HG02798 (cell line): ENCODE data around the gene TSBP1.
"Not testable (repeated sequence)": the region's sequence is repeated elsewhere in the genome, so short reads cannot be mapped to it uniquely, and the experiment has no call there.

Experiments
- ATAC-seq: cut with Tn5 transposase; IDR thresholded peaks from one replicate; pipeline ENCODE4 v1.9.1; 2021; ENCODE audit warnings: mild to moderate bottlenecking; ENCODE audit not compliant: unreplicated experiment, poor library complexity

TSBP1 gene

DNA sequence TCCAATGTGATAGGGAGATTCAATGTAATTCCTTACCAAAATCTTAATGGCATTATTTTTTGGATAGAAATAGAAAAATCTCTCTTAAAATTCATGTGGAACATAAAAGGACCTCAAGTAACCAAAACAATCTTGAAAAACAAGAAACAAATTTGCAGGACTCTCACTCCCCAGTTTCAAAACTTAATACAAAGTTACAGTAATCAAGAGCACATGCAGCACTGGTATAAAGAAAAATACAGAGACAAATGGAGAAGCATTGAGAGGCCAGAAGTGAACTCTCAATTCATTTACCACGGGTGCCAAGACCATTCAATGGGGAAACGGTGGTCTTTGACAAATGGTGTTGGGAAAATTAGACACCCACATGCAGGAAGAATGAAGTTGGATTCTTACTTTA, 7.8 kb upstream of the TSBP1 start:
- no peak for ATAC-seq

- ATAC-seq, result no peak
These were observed 4.2 kb upstream of the TSBP1 start for GRCh38 chr6:32375739-32376529.

GRCh38 chr6:32371229-32371628, 474 bp downstream of the TSBP1 start:
- ATAC-seq, result no peak

DNA sequence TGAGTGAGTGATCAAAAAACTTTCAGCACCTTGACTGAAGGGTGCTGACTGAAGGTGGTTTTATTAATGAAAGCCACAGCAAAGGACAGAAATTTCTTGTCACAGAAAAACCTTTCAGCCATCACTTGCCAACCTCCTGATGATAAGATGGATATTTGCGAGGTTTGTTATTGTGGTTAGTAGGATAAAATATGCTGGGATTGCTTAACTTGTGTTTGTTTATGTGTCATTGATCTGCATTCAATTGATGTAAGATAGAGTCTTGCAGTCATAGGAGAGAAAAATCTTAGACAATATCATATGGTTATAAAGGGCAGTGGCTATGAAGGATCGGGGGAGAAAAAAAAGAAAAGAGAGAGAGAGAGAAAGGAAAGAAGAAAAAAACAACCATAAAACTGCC, 1.2 kb downstream of the TSBP1 start:
- no peak for ATAC-seq

GRCh38 chr6:32369660-32370059, 2.0 kb downstream of the TSBP1 start:
- no peak for ATAC-seq

DNA sequence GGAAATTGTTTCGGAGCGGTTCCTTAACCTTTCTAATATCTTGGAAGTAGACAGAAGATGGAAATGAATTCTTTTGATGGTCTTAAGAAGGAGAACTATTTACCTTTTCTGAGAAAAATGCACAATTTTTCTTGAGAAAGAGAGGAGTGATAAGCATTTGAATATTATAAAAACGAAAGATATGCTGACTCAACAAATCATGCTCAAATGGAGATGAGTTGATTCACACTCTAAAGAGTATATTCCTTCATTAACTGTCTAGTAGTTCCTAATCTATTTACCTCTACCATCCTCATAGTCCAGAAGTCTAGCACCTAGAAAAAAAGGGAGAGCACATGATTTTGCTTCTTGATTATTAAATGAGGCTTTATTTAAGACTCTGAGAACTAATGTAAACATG, 4.1 kb downstream of the TSBP1 start:
- ATAC-seq, result no peak

GRCh38 chr6:32359225-32359624, 12.5 kb downstream of the TSBP1 start:
- ATAC-seq, result not testable (repeated sequence)

DNA sequence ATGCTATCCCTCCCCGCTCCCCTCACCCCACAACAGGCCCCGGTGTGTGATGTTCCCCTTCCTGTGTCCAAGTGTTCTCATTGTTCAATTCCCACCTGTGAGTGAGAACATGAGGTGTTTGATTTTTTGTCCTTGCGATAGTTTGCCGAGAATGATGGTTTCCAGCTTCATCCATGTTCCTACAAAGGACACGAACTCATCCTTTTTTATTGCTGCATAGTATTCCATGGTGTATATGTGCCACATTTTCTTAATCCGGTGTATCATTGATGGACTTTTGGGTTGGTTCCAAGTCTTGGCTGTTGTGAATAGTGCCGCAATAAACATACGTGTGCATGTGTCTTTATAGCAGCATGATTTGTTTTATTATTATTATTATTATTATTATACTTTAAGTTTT, 13.2 kb downstream of the TSBP1 start:
- not testable (repeated sequence) for ATAC-seq

DNA sequence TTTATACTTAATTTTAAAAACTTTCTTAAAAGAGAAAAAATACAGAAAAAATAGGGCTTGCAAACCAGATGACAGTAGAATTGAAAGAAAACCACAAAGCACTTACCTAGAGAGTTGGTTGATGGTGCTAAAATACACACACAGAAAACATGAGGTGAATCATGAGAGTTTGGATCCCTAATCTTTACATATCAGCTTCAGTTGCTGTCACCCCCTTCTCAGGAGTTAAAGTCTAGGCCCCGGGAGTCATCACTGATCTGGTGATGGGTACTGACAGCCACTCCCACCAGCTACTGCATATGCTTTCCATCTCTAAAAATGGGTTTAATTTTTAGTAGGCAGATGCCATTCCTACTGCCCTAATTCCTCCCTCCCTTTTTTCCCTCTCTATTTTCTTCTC, 16.7 kb downstream of the TSBP1 start:
- no peak for ATAC-seq

GRCh38 chr6:32353348-32353747, 18.4 kb downstream of the TSBP1 start:
- no peak for ATAC-seq

DNA sequence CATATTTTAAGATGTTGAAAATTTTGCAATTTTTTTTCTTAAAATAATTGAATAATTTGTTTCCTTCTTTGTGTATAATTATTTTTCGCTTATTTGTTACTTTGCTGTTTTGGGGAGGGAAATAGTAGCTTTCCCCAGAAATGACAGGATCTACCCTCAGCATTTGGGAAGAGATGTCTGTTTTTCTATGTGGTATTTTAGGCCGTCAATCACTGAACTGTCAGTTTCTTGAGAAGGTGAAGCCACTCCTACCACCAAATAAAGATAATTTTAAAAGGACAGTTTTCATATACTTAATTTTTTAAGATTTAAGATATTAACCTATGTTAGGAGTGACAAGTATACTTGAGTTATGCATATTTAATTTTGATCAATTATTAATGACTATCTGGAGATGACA, 31.5 kb downstream of the TSBP1 start:
- no peak for ATAC-seq

- ATAC-seq, result no peak
These were observed 34.4 kb downstream of the TSBP1 start for GRCh38 chr6:32337186-32337805.

- ATAC-seq, result no peak
These were observed 39.3 kb downstream of the TSBP1 start for GRCh38 chr6:32332433-32332832.

DNA sequence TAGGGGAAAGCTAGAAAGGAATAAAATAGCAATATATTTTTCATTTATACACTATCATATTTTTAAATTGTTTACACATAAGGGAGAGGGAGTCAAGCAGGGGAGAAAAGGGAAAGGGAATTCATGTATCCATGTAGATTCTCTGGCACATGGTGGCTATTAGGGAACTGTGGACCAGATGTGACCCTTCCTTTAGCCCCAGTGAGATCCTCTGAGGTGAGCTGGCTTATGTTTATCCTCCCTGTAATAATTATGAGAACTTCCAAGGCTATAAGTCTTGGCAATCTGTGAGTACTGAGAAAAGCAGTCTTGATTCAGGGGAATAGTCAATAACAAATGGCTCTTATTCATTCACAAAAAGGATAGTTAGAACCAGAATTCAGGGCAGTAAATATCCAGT, 42.6 kb downstream of the TSBP1 start:
- no peak for ATAC-seq

DNA sequence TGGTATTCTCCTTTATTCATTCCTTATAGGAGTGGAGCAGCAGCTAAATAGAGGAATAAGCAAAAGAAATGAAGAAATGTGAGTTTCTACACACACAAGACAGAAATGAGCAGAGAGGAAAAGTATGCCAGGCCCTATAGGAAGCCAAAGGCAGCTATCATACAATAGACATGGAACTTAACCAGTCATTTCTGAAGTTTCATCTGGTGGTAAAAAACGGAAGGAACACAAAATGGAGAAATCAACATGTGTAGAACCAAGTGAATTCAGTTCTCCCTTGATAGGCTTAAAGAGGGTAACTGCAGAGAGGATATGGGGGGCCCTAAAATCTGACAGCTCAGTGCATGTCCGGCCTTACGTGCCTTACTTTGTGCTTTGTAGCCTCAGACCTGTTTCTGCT, 44.6 kb downstream of the TSBP1 start:
- ATAC-seq, result no peak

DNA sequence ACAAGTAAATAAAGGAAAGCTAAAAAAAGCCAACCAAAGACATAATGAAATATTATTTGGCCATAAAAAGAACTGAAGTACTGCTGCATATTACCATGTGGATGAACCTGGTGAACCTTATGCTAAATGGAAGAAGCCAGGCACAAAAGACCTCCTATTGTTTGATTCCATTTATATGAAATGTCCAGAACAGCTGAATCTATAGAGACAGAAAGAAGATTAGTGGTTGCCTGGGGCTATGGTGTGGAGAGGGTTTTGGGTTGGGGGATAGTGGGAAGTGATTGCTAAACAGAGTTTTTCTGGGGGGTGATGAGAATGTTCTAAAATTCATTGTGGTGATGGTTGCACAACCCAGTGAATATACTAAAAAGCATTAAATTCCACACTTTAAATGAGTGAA, 53.2 kb downstream of the TSBP1 start:
- no peak for ATAC-seq

GRCh38 chr6:32317541-32317940, 54.2 kb downstream of the TSBP1 start:
- no peak for ATAC-seq

- ATAC-seq, result no peak
These were observed 57.7 kb downstream of the TSBP1 start for GRCh38 chr6:32313964-32314363.

- no peak for ATAC-seq
These were observed 72.9 kb downstream of the TSBP1 start for GRCh38 chr6:32298632-32299336.

DNA sequence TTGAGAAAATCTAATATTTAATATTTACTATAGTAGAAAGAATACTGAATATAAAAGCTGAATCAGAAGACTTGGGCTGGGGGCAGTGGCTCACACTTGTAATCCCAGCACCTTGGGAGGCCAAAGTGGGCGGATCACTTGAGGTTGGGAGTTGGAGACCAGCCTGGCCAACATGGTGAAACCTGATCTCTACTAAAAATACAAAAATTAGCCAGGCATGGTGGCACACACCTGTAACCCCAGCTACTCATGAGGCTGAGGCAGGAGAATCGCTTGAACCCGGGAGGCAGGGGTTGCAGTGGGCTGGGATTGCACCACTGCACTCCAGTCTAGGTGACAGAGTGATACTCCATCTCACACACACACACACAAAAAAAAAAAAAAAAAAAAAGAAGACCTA, 76.7 kb downstream of the TSBP1 start:
- ATAC-seq, result not testable (repeated sequence)

- no peak for ATAC-seq
These were observed 77.1 kb downstream of the TSBP1 start for GRCh38 chr6:32294566-32294965.
